Ecto neural progenitor cell (in vitro differentiated cells): ENCODE results near the gene SUCNR1.
"Not testable (repeated sequence)": the region's sequence is repeated elsewhere in the genome, so short reads cannot be mapped to it uniquely, and the experiment has no call there.

Experiments
- DNase-seq: peaks from one replicate; pipeline ENCODE4 v3.0.0-alpha.2; 2018; ENCODE audit warnings: low spot score

Gene SUCNR1

GRCh38 chr3:151900884-151901643 is 27.6 kb downstream of the SUCNR1 start:
- DNase-seq: no peak

- no peak for DNase-seq
Measured at GRCh38 chr3:151901644-151902285, 28.3 kb downstream of the SUCNR1 start.

- DNase-seq: no peak
Measured at GRCh38 chr3:151903501-151903991, 30.1 kb downstream of the SUCNR1 start.

GRCh38 chr3:151905647-151906046 is 32.2 kb downstream of the SUCNR1 start:
- no peak for DNase-seq

- no peak for DNase-seq
Measured at GRCh38 chr3:151906751-151907150, 33.3 kb downstream of the SUCNR1 start.

GRCh38 chr3:151908399-151908798 is 35.0 kb downstream of the SUCNR1 start:
- no peak for DNase-seq

GRCh38 chr3:151909681-151910405 is 36.4 kb downstream of the SUCNR1 start:
- no peak for DNase-seq

- DNase-seq: no peak
Measured at GRCh38 chr3:151911462-151911861, 38.0 kb downstream of the SUCNR1 start.

- no peak for DNase-seq
Measured at GRCh38 chr3:151912028-151912427, 38.6 kb downstream of the SUCNR1 start.

- DNase-seq: no peak
Measured at GRCh38 chr3:151916781-151917180, 43.3 kb downstream of the SUCNR1 start.

- DNase-seq: no peak
Measured at GRCh38 chr3:151918253-151919029, 45.0 kb downstream of the SUCNR1 start.

- DNase-seq: no peak
Measured at GRCh38 chr3:151919030-151919328, 45.5 kb downstream of the SUCNR1 start.

- DNase-seq: no peak
Measured at GRCh38 chr3:151919446-151919845, 46.0 kb downstream of the SUCNR1 start.

- DNase-seq: no peak
Measured at GRCh38 chr3:151923901-151924300, 50.5 kb downstream of the SUCNR1 start.

- DNase-seq: no peak
Measured at GRCh38 chr3:151924753-151925152, 51.3 kb downstream of the SUCNR1 start.

- DNase-seq: no peak
Measured at GRCh38 chr3:151925419-151925818, 52.0 kb downstream of the SUCNR1 start.

- no peak for DNase-seq
Measured at GRCh38 chr3:151925876-151926275, 52.4 kb downstream of the SUCNR1 start.

GRCh38 chr3:151926956-151927355 is 53.5 kb downstream of the SUCNR1 start:
- DNase-seq: no peak

GRCh38 chr3:151927915-151928525 is 54.6 kb downstream of the SUCNR1 start:
- not testable (repeated sequence) for DNase-seq

- DNase-seq: no peak
Measured at GRCh38 chr3:151931171-151931570, 57.7 kb downstream of the SUCNR1 start.

GRCh38 chr3:151933234-151933853 is 59.9 kb downstream of the SUCNR1 start:
- DNase-seq: no peak
